GM18861 (cell line): ENCODE results near the gene DUS3L.

Experiments
- ATAC-seq: cut with Tn5 transposase; IDR thresholded peaks from one replicate; pipeline ENCODE4 v1.9.1; 2021; ENCODE audit not compliant: unreplicated experiment

The DUS3L gene

GRCh38 chr19:5790559-5791520, at the start of gene DUS3L:
Gene DUS3L (minus strand): TSS chr19:5791163. CDS start chr19:5791141, 22 bp downstream.
- ATAC-seq = peak; percentile 87

- ATAC-seq = no peak
Observed at GRCh38 chr19:5839065-5840017, 48.4 kb upstream of the DUS3L start, which contains the start of gene FUT6. Gene FUT6 (minus strand): TSS chr19:5839702. CDS start chr19:5832567, 7,135 bp downstream.

- no peak for ATAC-seq
Observed at GRCh38 chr19:5838353-5839064, 47.5 kb upstream of the DUS3L start.

- no peak for ATAC-seq
Observed at GRCh38 chr19:5837761-5838352, 46.9 kb upstream of the DUS3L start.

- ATAC-seq = no peak
Observed at GRCh38 chr19:5832527-5833216, 41.7 kb upstream of the DUS3L start.

GRCh38 chr19:5832061-5832460, 41.1 kb upstream of the DUS3L start:
- no peak for ATAC-seq

- ATAC-seq = no peak
Observed at GRCh38 chr19:5831159-5831558, 40.2 kb upstream of the DUS3L start.

GRCh38 chr19:5829567-5830310, 38.8 kb upstream of the DUS3L start:
- ATAC-seq = no peak

GRCh38 chr19:5828661-5829566, 38.0 kb upstream of the DUS3L start:
- no peak for ATAC-seq

GRCh38 chr19:5827891-5828660, 37.1 kb upstream of the DUS3L start:
- ATAC-seq = peak; percentile 79

- no peak for ATAC-seq
Observed at GRCh38 chr19:5827342-5827890, 36.5 kb upstream of the DUS3L start.

- no peak for ATAC-seq
Observed at GRCh38 chr19:5826531-5827341, 35.8 kb upstream of the DUS3L start.

- ATAC-seq = no peak
Observed at GRCh38 chr19:5825178-5825577, 34.2 kb upstream of the DUS3L start.

- no peak for ATAC-seq
Observed at GRCh38 chr19:5824751-5825150, 33.8 kb upstream of the DUS3L start.

GRCh38 chr19:5823579-5824281, 32.8 kb upstream of the DUS3L start:
- ATAC-seq = no peak
